SK-N-SH treated with all-trans-retinoic acid at 6 μM for 48 hours (cell line): Measurements from ENCODE around the gene FKBP6.

Experiments used
- ATAC-seq: fragments of 200-7000 bp; cut with Tn5 transposase; 3 replicates; pipeline ENCODE4 v1.9.1; 2020; ENCODE audit warnings: mild to moderate bottlenecking, moderate library complexity
- ARNTL ChIP-seq: fragments of 450-650 bp; formaldehyde crosslinking; IDR thresholded peaks from 2 replicates; pipeline ENCODE4 v1.5.0; 2020; ENCODE audit warnings: low read depth, mild to moderate bottlenecking, moderate library complexity, borderline replicate concordance
- CSDC2 ChIP-seq: fragments of 250-450 bp; sonication (Bioruptor Pico); IDR thresholded peaks from 2 replicates; pipeline ENCODE4 v1.5.0; 2020; ENCODE audit warnings: mild to moderate bottlenecking, moderate library complexity
- ESRRG ChIP-seq: fragments of 250-450 bp; sonication (Bioruptor Pico); IDR thresholded peaks from 2 replicates; pipeline ENCODE4 v1.6.1; 2021; ENCODE audit warnings: mild to moderate bottlenecking
- GLIS3 ChIP-seq: fragments of 250-450 bp; sonication (Bioruptor Pico); IDR thresholded peaks from 2 replicates; pipeline ENCODE4 v1.5.0; 2020; ENCODE audit warnings: mild to moderate bottlenecking, moderate library complexity
- ISL1 ChIP-seq: fragments of 250-450 bp; sonication (Bioruptor Pico); IDR thresholded peaks from 2 replicates; pipeline ENCODE4 v2.1.2; 2022; ENCODE audit warnings: mild to moderate bottlenecking, moderate library complexity
- OSR1 ChIP-seq: fragments of 250-450 bp; sonication (Bioruptor Pico); IDR thresholded peaks from 2 replicates; pipeline ENCODE4 v1.8.0; 2022; ENCODE audit warnings: moderate library complexity, mild to moderate bottlenecking, inconsistent platforms
- PPARA ChIP-seq: fragments of 250-450 bp; sonication (Bioruptor Pico); IDR thresholded peaks from 2 replicates; pipeline ENCODE4 v1.5.0; 2020; ENCODE audit warnings: mild to moderate bottlenecking, borderline replicate concordance
- RARB ChIP-seq: fragments of 250-450 bp; sonication (Bioruptor Pico); IDR thresholded peaks from 2 replicates; pipeline ENCODE4 v1.8.0; 2021; ENCODE audit warnings: mild to moderate bottlenecking, moderate library complexity
- SNAI2 ChIP-seq: fragments of 250-450 bp; sonication (Bioruptor Pico); IDR thresholded peaks from 2 replicates; pipeline ENCODE4 v1.5.0; 2020; ENCODE audit warnings: mild to moderate bottlenecking, moderate library complexity
- TOX ChIP-seq: fragments of 250-450 bp; sonication (Bioruptor Pico); IDR thresholded peaks from 2 replicates; pipeline ENCODE4 v1.8.0; 2021; ENCODE audit warnings: mild to moderate bottlenecking, moderate library complexity, borderline replicate concordance
- ZC3H10 ChIP-seq: fragments of 250-450 bp; sonication (Bioruptor Pico); IDR thresholded peaks from 2 replicates; pipeline ENCODE4 v1.5.1; 2021; ENCODE audit warnings: mild to moderate bottlenecking, moderate library complexity
- ZFP3 ChIP-seq: fragments of 250-450 bp; sonication (Bioruptor Pico); IDR thresholded peaks from 2 replicates; pipeline ENCODE4 v1.5.0; 2020; ENCODE audit warnings: mild to moderate bottlenecking, moderate library complexity
- ZFP30 ChIP-seq: fragments of 450-650 bp; formaldehyde crosslinking; IDR thresholded peaks from 2 replicates; pipeline ENCODE4 v1.5.0; 2022; ENCODE audit warnings: mild to moderate bottlenecking, moderate library complexity
- ZNF565 ChIP-seq: fragments of 450-650 bp; formaldehyde crosslinking; conservative IDR thresholded peaks from 2 replicates; pipeline ENCODE4 v1.5.0; 2020; ENCODE audit warnings: low read depth, mild to moderate bottlenecking, moderate library complexity
- ZNF70 ChIP-seq: fragments of 450-650 bp; formaldehyde crosslinking; IDR thresholded peaks from 2 replicates; pipeline ENCODE4 v1.5.0; 2020; ENCODE audit warnings: mild to moderate bottlenecking, moderate library complexity
- ZNF8 ChIP-seq: fragments of 450-650 bp; formaldehyde crosslinking; IDR thresholded peaks from 2 replicates; pipeline ENCODE4 v1.5.0; 2020; ENCODE audit warnings: mild to moderate bottlenecking, moderate library complexity
- TF ChIP-seq, protein P1 (sequence below): fragments of 250-450 bp; sonication (Bioruptor Pico); IDR thresholded peaks from 2 replicates; pipeline ENCODE4 v1.8.0; 2021; ENCODE audit warnings: low read depth, mild to moderate bottlenecking, moderate library complexity, borderline replicate concordance
- TF ChIP-seq, protein P2 (sequence below): fragments of 250-450 bp; sonication (Bioruptor Pico); IDR thresholded peaks from 2 replicates; pipeline ENCODE4 v1.8.0; 2020; ENCODE audit warnings: mild to moderate bottlenecking, moderate library complexity, borderline replicate concordance
- TF ChIP-seq, protein P3 (sequence below): fragments of 250-450 bp; sonication (Bioruptor Pico); IDR thresholded peaks from 2 replicates; pipeline ENCODE4 v1.5.1; 2021; ENCODE audit warnings: mild to moderate bottlenecking, moderate library complexity
- TF ChIP-seq, protein P4 (sequence below): fragments of 250-450 bp; sonication (Bioruptor Pico); IDR thresholded peaks from 2 replicates; pipeline ENCODE4 v1.5.1; 2020; ENCODE audit warnings: low read depth, mild to moderate bottlenecking, moderate library complexity
- TF ChIP-seq, protein P5 (sequence below): fragments of 250-450 bp; sonication (Bioruptor Pico); IDR thresholded peaks from 2 replicates; pipeline ENCODE4 v1.5.0; 2020; ENCODE audit warnings: mild to moderate bottlenecking, moderate library complexity

The FKBP6 gene

DNA sequence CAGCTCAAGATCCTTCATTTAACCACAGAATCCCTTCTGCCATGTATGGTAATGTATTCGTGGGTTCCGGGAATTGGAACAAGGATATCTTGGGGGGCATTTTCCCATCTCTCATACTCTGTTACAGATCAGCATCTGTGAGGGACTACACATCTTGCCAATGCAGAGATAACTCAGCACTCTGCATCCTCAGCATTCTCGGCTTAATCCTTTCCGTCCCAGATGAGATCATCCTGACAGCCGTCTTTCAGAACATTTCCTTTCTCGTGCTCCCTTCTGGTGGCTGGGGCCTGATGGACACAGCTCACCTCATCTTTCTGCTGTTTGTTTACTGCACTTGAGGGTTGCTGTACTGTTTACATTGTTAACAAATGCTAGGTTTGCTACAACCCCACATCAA lies 25.3 kb downstream of the FKBP6 start:
- TF ChIP-seq, protein P1, sequence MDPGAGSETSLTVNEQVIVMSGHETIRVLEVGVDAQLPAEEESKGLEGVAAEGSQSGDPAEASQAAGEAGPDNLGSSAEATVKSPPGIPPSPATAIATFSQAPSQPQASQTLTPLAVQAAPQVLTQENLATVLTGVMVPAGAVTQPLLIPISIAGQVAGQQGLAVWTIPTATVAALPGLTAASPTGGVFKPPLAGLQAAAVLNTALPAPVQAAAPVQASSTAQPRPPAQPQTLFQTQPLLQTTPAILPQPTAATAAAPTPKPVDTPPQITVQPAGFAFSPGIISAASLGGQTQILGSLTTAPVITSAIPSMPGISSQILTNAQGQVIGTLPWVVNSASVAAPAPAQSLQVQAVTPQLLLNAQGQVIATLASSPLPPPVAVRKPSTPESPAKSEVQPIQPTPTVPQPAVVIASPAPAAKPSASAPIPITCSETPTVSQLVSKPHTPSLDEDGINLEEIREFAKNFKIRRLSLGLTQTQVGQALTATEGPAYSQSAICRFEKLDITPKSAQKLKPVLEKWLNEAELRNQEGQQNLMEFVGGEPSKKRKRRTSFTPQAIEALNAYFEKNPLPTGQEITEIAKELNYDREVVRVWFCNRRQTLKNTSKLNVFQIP (CRISPR knock-in tag) = no peak
- TF ChIP-seq, protein P2, sequence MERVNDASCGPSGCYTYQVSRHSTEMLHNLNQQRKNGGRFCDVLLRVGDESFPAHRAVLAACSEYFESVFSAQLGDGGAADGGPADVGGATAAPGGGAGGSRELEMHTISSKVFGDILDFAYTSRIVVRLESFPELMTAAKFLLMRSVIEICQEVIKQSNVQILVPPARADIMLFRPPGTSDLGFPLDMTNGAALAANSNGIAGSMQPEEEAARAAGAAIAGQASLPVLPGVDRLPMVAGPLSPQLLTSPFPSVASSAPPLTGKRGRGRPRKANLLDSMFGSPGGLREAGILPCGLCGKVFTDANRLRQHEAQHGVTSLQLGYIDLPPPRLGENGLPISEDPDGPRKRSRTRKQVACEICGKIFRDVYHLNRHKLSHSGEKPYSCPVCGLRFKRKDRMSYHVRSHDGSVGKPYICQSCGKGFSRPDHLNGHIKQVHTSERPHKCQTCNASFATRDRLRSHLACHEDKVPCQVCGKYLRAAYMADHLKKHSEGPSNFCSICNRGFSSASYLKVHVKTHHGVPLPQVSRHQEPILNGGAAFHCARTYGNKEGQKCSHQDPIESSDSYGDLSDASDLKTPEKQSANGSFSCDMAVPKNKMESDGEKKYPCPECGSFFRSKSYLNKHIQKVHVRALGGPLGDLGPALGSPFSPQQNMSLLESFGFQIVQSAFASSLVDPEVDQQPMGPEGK (CRISPR knock-in tag) = no peak
- TF ChIP-seq CSDC2 (CRISPR knock-in tag) (no peak), GLIS3 (no peak), ZFP3 (CRISPR knock-in tag) (no peak), ARNTL (CRISPR knock-in tag) (no peak), PPARA (CRISPR knock-in tag) (no peak), ESRRG (CRISPR knock-in tag) (no peak), RARB (CRISPR knock-in tag) (no peak), OSR1 (CRISPR knock-in tag) (no peak)
- TF ChIP-seq, protein P3, sequence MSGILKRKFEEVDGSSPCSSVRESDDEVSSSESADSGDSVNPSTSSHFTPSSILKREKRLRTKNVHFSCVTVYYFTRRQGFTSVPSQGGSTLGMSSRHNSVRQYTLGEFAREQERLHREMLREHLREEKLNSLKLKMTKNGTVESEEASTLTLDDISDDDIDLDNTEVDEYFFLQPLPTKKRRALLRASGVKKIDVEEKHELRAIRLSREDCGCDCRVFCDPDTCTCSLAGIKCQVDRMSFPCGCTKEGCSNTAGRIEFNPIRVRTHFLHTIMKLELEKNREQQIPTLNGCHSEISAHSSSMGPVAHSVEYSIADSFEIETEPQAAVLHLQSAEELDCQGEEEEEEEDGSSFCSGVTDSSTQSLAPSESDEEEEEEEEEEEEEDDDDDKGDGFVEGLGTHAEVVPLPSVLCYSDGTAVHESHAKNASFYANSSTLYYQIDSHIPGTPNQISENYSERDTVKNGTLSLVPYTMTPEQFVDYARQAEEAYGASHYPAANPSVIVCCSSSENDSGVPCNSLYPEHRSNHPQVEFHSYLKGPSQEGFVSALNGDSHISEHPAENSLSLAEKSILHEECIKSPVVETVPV = no peak
- TF ChIP-seq, protein P4, sequence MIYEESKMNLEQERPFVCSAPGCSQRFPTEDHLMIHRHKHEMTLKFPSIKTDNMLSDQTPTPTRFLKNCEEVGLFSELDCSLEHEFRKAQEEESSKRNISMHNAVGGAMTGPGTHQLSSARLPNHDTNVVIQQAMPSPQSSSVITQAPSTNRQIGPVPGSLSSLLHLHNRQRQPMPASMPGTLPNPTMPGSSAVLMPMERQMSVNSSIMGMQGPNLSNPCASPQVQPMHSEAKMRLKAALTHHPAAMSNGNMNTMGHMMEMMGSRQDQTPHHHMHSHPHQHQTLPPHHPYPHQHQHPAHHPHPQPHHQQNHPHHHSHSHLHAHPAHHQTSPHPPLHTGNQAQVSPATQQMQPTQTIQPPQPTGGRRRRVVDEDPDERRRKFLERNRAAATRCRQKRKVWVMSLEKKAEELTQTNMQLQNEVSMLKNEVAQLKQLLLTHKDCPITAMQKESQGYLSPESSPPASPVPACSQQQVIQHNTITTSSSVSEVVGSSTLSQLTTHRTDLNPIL (CRISPR knock-in tag) = no peak
- ATAC-seq = no peak

DNA sequence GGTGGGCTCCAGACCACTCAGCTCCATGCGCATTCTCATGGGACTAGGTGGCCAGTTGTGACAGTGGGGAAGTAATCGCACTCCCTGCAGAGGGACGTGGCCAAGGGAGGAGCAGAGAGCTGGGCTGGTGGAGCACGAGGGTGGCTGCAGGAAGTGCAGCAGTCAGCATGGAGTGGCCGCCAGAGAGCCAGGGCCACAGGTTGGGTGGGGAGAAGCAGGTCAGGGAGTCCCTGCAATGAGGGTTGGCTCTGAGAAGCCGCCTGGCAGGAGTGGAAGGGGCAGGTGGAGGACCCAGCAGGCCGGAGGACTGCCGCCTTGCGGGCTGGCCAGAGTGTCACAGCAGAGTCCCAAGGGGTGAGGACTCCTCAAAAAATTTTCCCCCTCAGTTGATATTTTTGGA lies 26.2 kb downstream of the FKBP6 start:
- TF ChIP-seq GLIS3 = no peak
- TF ChIP-seq, protein P5, sequence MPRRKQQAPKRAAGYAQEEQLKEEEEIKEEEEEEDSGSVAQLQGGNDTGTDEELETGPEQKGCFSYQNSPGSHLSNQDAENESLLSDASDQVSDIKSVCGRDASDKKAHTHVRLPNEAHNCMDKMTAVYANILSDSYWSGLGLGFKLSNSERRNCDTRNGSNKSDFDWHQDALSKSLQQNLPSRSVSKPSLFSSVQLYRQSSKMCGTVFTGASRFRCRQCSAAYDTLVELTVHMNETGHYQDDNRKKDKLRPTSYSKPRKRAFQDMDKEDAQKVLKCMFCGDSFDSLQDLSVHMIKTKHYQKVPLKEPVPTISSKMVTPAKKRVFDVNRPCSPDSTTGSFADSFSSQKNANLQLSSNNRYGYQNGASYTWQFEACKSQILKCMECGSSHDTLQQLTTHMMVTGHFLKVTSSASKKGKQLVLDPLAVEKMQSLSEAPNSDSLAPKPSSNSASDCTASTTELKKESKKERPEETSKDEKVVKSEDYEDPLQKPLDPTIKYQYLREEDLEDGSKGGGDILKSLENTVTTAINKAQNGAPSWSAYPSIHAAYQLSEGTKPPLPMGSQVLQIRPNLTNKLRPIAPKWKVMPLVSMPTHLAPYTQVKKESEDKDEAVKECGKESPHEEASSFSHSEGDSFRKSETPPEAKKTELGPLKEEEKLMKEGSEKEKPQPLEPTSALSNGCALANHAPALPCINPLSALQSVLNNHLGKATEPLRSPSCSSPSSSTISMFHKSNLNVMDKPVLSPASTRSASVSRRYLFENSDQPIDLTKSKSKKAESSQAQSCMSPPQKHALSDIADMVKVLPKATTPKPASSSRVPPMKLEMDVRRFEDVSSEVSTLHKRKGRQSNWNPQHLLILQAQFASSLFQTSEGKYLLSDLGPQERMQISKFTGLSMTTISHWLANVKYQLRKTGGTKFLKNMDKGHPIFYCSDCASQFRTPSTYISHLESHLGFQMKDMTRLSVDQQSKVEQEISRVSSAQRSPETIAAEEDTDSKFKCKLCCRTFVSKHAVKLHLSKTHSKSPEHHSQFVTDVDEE (CRISPR knock-in tag) = no peak
- TF ChIP-seq, protein P4 (CRISPR knock-in tag) = no peak
- TF ChIP-seq, protein P1 (CRISPR knock-in tag) = no peak
- TF ChIP-seq SNAI2 = no peak
- TF ChIP-seq, protein P3 = no peak
- TF ChIP-seq, protein P2 (CRISPR knock-in tag) = no peak
- no peak for TF ChIP-seq ZFP30 (CRISPR knock-in tag)
- TF ChIP-seq RARB (CRISPR knock-in tag) = no peak
- no peak for TF ChIP-seq ZNF70 (CRISPR knock-in tag)
- TF ChIP-seq ZFP3 (CRISPR knock-in tag) = no peak
- no peak for TF ChIP-seq ISL1 (CRISPR knock-in tag)
- no peak for TF ChIP-seq ZNF565
- no peak for TF ChIP-seq ZC3H10 (CRISPR knock-in tag)
- no peak for TF ChIP-seq ARNTL (CRISPR knock-in tag)
- no peak for TF ChIP-seq TOX
- no peak for TF ChIP-seq CSDC2 (CRISPR knock-in tag)
- no peak for TF ChIP-seq PPARA (CRISPR knock-in tag)
- TF ChIP-seq ZNF8 (CRISPR knock-in tag) = no peak
- TF ChIP-seq ESRRG (CRISPR knock-in tag) = no peak
- no peak for ATAC-seq
